Activated T-helper 2 cell treated with anti-CD3 and anti-CD28 coated beads, Interferon-gamma antibody, Interleukin-2, Interleukin-4, amounts not matched to agents 10 μg/mL and 5 μg/mL and 100 μg/mL, durations not matched to agents 14 hours and 24 hours and 36 hours (primary cell): Measurements from ENCODE around the gene GPR108. TPM values are rescaled to one million over a fixed set of nuclear protein-coding genes. Genes with fewer than 3 reads are reported as not detected.
A peak's percentile ranks its signal among the peaks of the same experiment; 100 is the strongest.
"Not testable (repeated sequence)": the region's sequence is repeated elsewhere in the genome, so short reads cannot be mapped to it uniquely, and the experiment has no call there.

Experiments
- DNase-seq: peaks from one replicate; pipeline ENCODE4 v3.0.0; 2021; ENCODE audit warnings: low spot score
- H3K27ac Mint-ChIP-seq: one replicate; pipeline ENCODE4 v1.8.0; 2021; ENCODE audit warnings: mixed read lengths
- H3K27me3 Mint-ChIP-seq: one replicate; pipeline ENCODE4 v1.8.0; 2021; ENCODE audit warnings: low read depth, mixed read lengths
- H3K36me3 Mint-ChIP-seq: one replicate; pipeline ENCODE4 v1.8.0; 2021; ENCODE audit warnings: low read depth, mixed read lengths
- H3K4me1 Mint-ChIP-seq: one replicate; pipeline ENCODE4 v1.8.0; 2021; ENCODE audit warnings: low read depth, mixed read lengths
- H3K4me3 Mint-ChIP-seq: one replicate; pipeline ENCODE4 v1.8.0; 2021; ENCODE audit warnings: low read depth, mild to moderate bottlenecking, moderate library complexity, mixed read lengths
- H3K9me3 Mint-ChIP-seq: one replicate; pipeline ENCODE4 v1.8.0; 2021; ENCODE audit warnings: mixed read lengths
- intact Hi-C: fragments of 100-400 bp; cut with micrococcal nuclease; formaldehyde crosslinking; loops from one replicate; pipeline ENCODE4 v1.15.1; 2023
- total RNA-seq: library from RNA; stranded (reverse); gene quantifications from 2 replicates; pipeline ENCODE4 v1.2.3, GENCODE V29; 2022

Gene GPR108
- total RNA-seq, 1 donor from 2014 or later: 90.4 TPM

- H3K9me3 Mint-ChIP-seq: no peaks in the 10 kb centered on the region
- intact Hi-C loops: loop anchor here (5.0 kb wide), 1 partner anchor 252 kb away; no protein-coding TSS in a partner anchor
- H3K4me1 Mint-ChIP-seq: peaks cover 39% of the 10 kb centered on the region
- DNase-seq: no peak
- H3K36me3 Mint-ChIP-seq: peaks cover 9% of the 10 kb centered on the region
- no peak overlapping the region for H3K4me3 Mint-ChIP-seq
- no peaks in the 10 kb centered on the region for H3K27me3 Mint-ChIP-seq
- H3K27ac Mint-ChIP-seq: no peak overlapping the region
These were observed 31.7 kb upstream of the GPR108 start for GRCh38 chr19:6769006-6769619.

GRCh38 chr19:6768236-6768785 is 30.9 kb upstream of the GPR108 start:
- peak overlapping the region; percentile 91 for H3K27ac Mint-ChIP-seq
- no peaks in the 10 kb centered on the region for H3K27me3 Mint-ChIP-seq
- peak overlapping the region; percentile 89 for H3K4me3 Mint-ChIP-seq
- no peak for DNase-seq
- peaks cover 34% of the 10 kb centered on the region for H3K4me1 Mint-ChIP-seq
- H3K36me3 Mint-ChIP-seq: peaks cover 4% of the 10 kb centered on the region
- no peaks in the 10 kb centered on the region for H3K9me3 Mint-ChIP-seq
- intact Hi-C loops: loop anchor here (5.0 kb wide), 1 partner anchor 251 kb away; no protein-coding TSS in a partner anchor

GRCh38 chr19:6767357-6768235 is 30.2 kb upstream of the GPR108 start, which contains the start of gene SH2D3A:
Gene SH2D3A (minus strand): TSS chr19:6767435. CDS start chr19:6763748, 3,687 bp downstream.
- H3K4me3 Mint-ChIP-seq: peak within 1 kb of the TSS; percentile 89
- H3K36me3 Mint-ChIP-seq: peaks cover 3% of the 10 kb centered on the region
- intact Hi-C loops: loop anchor here (1.0 to 5.0 kb wide), 2 partner anchors 28 to 250 kb away; partner anchors contain the start of gene TRIP10
- no peaks in the 10 kb centered on the region for H3K9me3 Mint-ChIP-seq
- no peaks in the 10 kb centered on the region for H3K27me3 Mint-ChIP-seq
- peaks cover 33% of the 10 kb centered on the region for H3K4me1 Mint-ChIP-seq
- peak within 1 kb of the TSS; percentile 91 for H3K27ac Mint-ChIP-seq
- peak; percentile 92 for DNase-seq

GRCh38 chr19:6767081-6767356 is 29.6 kb upstream of the GPR108 start:
- Mint-ChIP-seq H3K36me3 (no peaks in the 10 kb centered on the region), H3K4me1 (peaks cover 29% of the 10 kb centered on the region), H3K4me3 (peak overlapping the region; percentile 89), H3K9me3 (no peaks in the 10 kb centered on the region), H3K27ac (peak overlapping the region; percentile 80), H3K27me3 (no peaks in the 10 kb centered on the region)
- intact Hi-C loops: loop anchor here (1.0 to 5.0 kb wide), 2 partner anchors 28 to 250 kb away; partner anchors contain the start of gene TRIP10
- no peak for DNase-seq

- Mint-ChIP-seq H3K4me1 (peaks cover 24% of the 10 kb centered on the region), H3K36me3 (peaks cover under 1% of the 10 kb centered on the region), H3K27me3 (no peaks in the 10 kb centered on the region), H3K9me3 (no peaks in the 10 kb centered on the region), H3K27ac (peak overlapping the region; percentile 80), H3K4me3 (peak overlapping the region; percentile 89)
- intact Hi-C loops: loop anchor here (1.0 to 5.0 kb wide), 2 partner anchors 27 to 249 kb away; partner anchors contain the start of gene TRIP10
- DNase-seq: no peak
These were observed 29.1 kb upstream of the GPR108 start for GRCh38 chr19:6766357-6767080.

- Mint-ChIP-seq H3K36me3 (peaks cover 5% of the 10 kb centered on the region), H3K27ac (peak overlapping the region; percentile 80), H3K27me3 (no peaks in the 10 kb centered on the region), H3K4me3 (peak overlapping the region; percentile 89), H3K4me1 (peaks cover 24% of the 10 kb centered on the region), H3K9me3 (no peaks in the 10 kb centered on the region)
- no peak for DNase-seq
- intact Hi-C loops: loop anchor here (5.0 kb wide), 1 partner anchor 249 kb away; no protein-coding TSS in a partner anchor
These were observed 28.5 kb upstream of the GPR108 start for GRCh38 chr19:6765738-6766356.

GRCh38 chr19:6762253-6762797 is 24.9 kb upstream of the GPR108 start:
- intact Hi-C loops, H3K4me3 Mint-ChIP-seq, H3K27ac Mint-ChIP-seq, H3K27me3 Mint-ChIP-seq, H3K4me1 Mint-ChIP-seq, H3K9me3 Mint-ChIP-seq, DNase-seq: not testable (repeated sequence)
- H3K36me3 Mint-ChIP-seq: peaks cover 11% of the 10 kb centered on the region

- no peaks in the 10 kb centered on the region for H3K27me3 Mint-ChIP-seq
- H3K9me3 Mint-ChIP-seq: no peaks in the 10 kb centered on the region
- peaks cover 2% of the 10 kb centered on the region for H3K4me1 Mint-ChIP-seq
- H3K4me3 Mint-ChIP-seq: no peak overlapping the region
- no peak for DNase-seq
- no peak overlapping the region for H3K27ac Mint-ChIP-seq
- intact Hi-C loops: no loop called here
- peaks cover 16% of the 10 kb centered on the region for H3K36me3 Mint-ChIP-seq
These were observed 23.8 kb upstream of the GPR108 start for GRCh38 chr19:6761053-6761676.

- Mint-ChIP-seq H3K9me3 (no peaks in the 10 kb centered on the region), H3K36me3 (peaks cover 16% of the 10 kb centered on the region), H3K27me3 (no peaks in the 10 kb centered on the region), H3K27ac (no peak overlapping the region), H3K4me1 (no peaks in the 10 kb centered on the region), H3K4me3 (no peak overlapping the region)
- DNase-seq: no peak
- intact Hi-C loops: no loop called here
These were observed 23.2 kb upstream of the GPR108 start for GRCh38 chr19:6760606-6761005.

GRCh38 chr19:6754653-6755463 is 17.5 kb upstream of the GPR108 start:
- no peak overlapping the region for H3K4me3 Mint-ChIP-seq
- no peaks in the 10 kb centered on the region for H3K9me3 Mint-ChIP-seq
- peaks cover 3% of the 10 kb centered on the region for H3K4me1 Mint-ChIP-seq
- no peaks in the 10 kb centered on the region for H3K27me3 Mint-ChIP-seq
- H3K36me3 Mint-ChIP-seq: peaks cover 45% of the 10 kb centered on the region
- no peak for DNase-seq
- intact Hi-C loops: loop anchor here (5.0 kb wide), 1 partner anchor 238 kb away; no protein-coding TSS in a partner anchor
- no peak overlapping the region for H3K27ac Mint-ChIP-seq

GRCh38 chr19:6754136-6754535 is 16.8 kb upstream of the GPR108 start:
- peaks cover 3% of the 10 kb centered on the region for H3K4me1 Mint-ChIP-seq
- peaks cover 46% of the 10 kb centered on the region for H3K36me3 Mint-ChIP-seq
- DNase-seq: no peak
- no peak overlapping the region for H3K27ac Mint-ChIP-seq
- H3K9me3 Mint-ChIP-seq: no peaks in the 10 kb centered on the region
- no peak overlapping the region for H3K4me3 Mint-ChIP-seq
- H3K27me3 Mint-ChIP-seq: no peaks in the 10 kb centered on the region
- intact Hi-C loops: loop anchor here (5.0 kb wide), 1 partner anchor 237 kb away; no protein-coding TSS in a partner anchor
